GM21737 (cell line): ENCODE data around the gene PHACTR1.

Experiments
- ATAC-seq: cut with Tn5 transposase; IDR thresholded peaks from one replicate; pipeline ENCODE4 v1.9.1; 2021; ENCODE audit warnings: mild to moderate bottlenecking, moderate library complexity; ENCODE audit not compliant: unreplicated experiment

PHACTR1 gene

GRCh38 chr6:12800120-12800519 is 83.6 kb downstream of the PHACTR1 start:
- ATAC-seq = no peak

- no peak for ATAC-seq
Observed at GRCh38 chr6:12801141-12801540, 84.6 kb downstream of the PHACTR1 start.

- no peak for ATAC-seq
Observed at GRCh38 chr6:12802440-12802839, 85.9 kb downstream of the PHACTR1 start.

GRCh38 chr6:12803486-12803885 is 86.9 kb downstream of the PHACTR1 start:
- ATAC-seq = no peak

- ATAC-seq = no peak
Observed at GRCh38 chr6:12804952-12805645, 88.5 kb downstream of the PHACTR1 start.

- no peak for ATAC-seq
Observed at GRCh38 chr6:12806136-12806535, 89.6 kb downstream of the PHACTR1 start.

GRCh38 chr6:12806796-12807195 is 90.2 kb downstream of the PHACTR1 start:
- no peak for ATAC-seq

GRCh38 chr6:12811519-12811918 is 95.0 kb downstream of the PHACTR1 start:
- no peak for ATAC-seq

- no peak for ATAC-seq
Observed at GRCh38 chr6:12813321-12813720, 96.8 kb downstream of the PHACTR1 start.

- no peak for ATAC-seq
Observed at GRCh38 chr6:12814015-12814414, 97.4 kb downstream of the PHACTR1 start.

GRCh38 chr6:12815089-12815488 is 98.5 kb downstream of the PHACTR1 start:
- ATAC-seq = no peak

GRCh38 chr6:12815884-12816600 is 99.5 kb downstream of the PHACTR1 start:
- ATAC-seq = no peak

GRCh38 chr6:12818324-12818723 is 101.8 kb downstream of the PHACTR1 start:
- no peak for ATAC-seq

- ATAC-seq = no peak
Observed at GRCh38 chr6:12823847-12824246, 107.3 kb downstream of the PHACTR1 start.

- no peak for ATAC-seq
Observed at GRCh38 chr6:12826584-12826983, 110.0 kb downstream of the PHACTR1 start.

- no peak for ATAC-seq
Observed at GRCh38 chr6:12827921-12828320, 111.4 kb downstream of the PHACTR1 start.

GRCh38 chr6:12832226-12832735 is 115.7 kb downstream of the PHACTR1 start:
- no peak for ATAC-seq

GRCh38 chr6:12836009-12836408 is 119.4 kb downstream of the PHACTR1 start:
- ATAC-seq = no peak

GRCh38 chr6:12841619-12842018 is 125.1 kb downstream of the PHACTR1 start:
- no peak for ATAC-seq

GRCh38 chr6:12842114-12842513 is 125.5 kb downstream of the PHACTR1 start:
- no peak for ATAC-seq

GRCh38 chr6:12842658-12843057 is 126.1 kb downstream of the PHACTR1 start:
- ATAC-seq = no peak
